ENCODE results near the gene PPP1CC.
"Not testable (repeated sequence)": the region's sequence is repeated elsewhere in the genome, so short reads cannot be mapped to it uniquely, and the experiment has no call there.

Gene PPP1CC

GRCh38 chr12:110750784-110751461 lies 8.2 kb upstream of the PPP1CC start:
- no peak for DNase-seq

- DNase-seq = no peak
Observed at GRCh38 chr12:110746550-110746949, 3.9 kb upstream of the PPP1CC start.

GRCh38 chr12:110745542-110746284 lies 3.0 kb upstream of the PPP1CC start:
- DNase-seq = no peak

GRCh38 chr12:110744601-110745264 lies 2.0 kb upstream of the PPP1CC start:
- DNase-seq = no peak

GRCh38 chr12:110744151-110744571 lies 1.5 kb upstream of the PPP1CC start:
- no peak for DNase-seq

- DNase-seq = no peak
Observed at GRCh38 chr12:110743571-110744093, 941 bp upstream of the PPP1CC start.

GRCh38 chr12:110742096-110742717 lies 484 bp downstream of the PPP1CC start:
- no peak for DNase-seq

- DNase-seq = no peak
Observed at GRCh38 chr12:110741341-110742095, 1.2 kb downstream of the PPP1CC start.

GRCh38 chr12:110739894-110740293 lies 2.8 kb downstream of the PPP1CC start:
- no peak for DNase-seq

- DNase-seq = no peak
Observed at GRCh38 chr12:110739488-110739887, 3.2 kb downstream of the PPP1CC start.

- DNase-seq = no peak
Observed at GRCh38 chr12:110737532-110737931, 5.2 kb downstream of the PPP1CC start.

- DNase-seq = not testable (repeated sequence)
Observed at GRCh38 chr12:110737016-110737415, 5.7 kb downstream of the PPP1CC start.

GRCh38 chr12:110733900-110734299 lies 8.8 kb downstream of the PPP1CC start:
- no peak for DNase-seq

- no peak for DNase-seq
Observed at GRCh38 chr12:110733089-110733715, 9.5 kb downstream of the PPP1CC start.

- DNase-seq = no peak
Observed at GRCh38 chr12:110732572-110732971, 10.1 kb downstream of the PPP1CC start.

- no peak for DNase-seq
Observed at GRCh38 chr12:110731479-110731878, 11.2 kb downstream of the PPP1CC start.

GRCh38 chr12:110728628-110729027 lies 14.1 kb downstream of the PPP1CC start:
- no peak for DNase-seq

- DNase-seq = no peak
Observed at GRCh38 chr12:110726708-110727369, 15.9 kb downstream of the PPP1CC start.

GRCh38 chr12:110726028-110726427 lies 16.7 kb downstream of the PPP1CC start:
- DNase-seq = no peak

GRCh38 chr12:110725267-110725666 lies 17.4 kb downstream of the PPP1CC start:
- DNase-seq = no peak

- not testable (repeated sequence) for DNase-seq
Observed at GRCh38 chr12:110722892-110723291, 19.8 kb downstream of the PPP1CC start.

Data from CD4-positive, alpha-beta T cell treated with Interferon gamma for 1 hour (primary cell).